Left hindlimb (tissue), 1 donor: Measurements from ENCODE around the gene HAPSTR1.
"Not testable (repeated sequence)": the region's sequence is repeated elsewhere in the genome, so short reads cannot be mapped to it uniquely, and the experiment has no call there.

Experiments used
- DNase-seq: peaks from one replicate; pipeline ENCODE4 v3.0.0-alpha.2; 2018

The HAPSTR1 gene

GRCh38 chr16:9072806-9073341 lies 18.6 kb upstream of the HAPSTR1 start:
- no peak for DNase-seq

- DNase-seq = no peak
These were observed 16.0 kb upstream of the HAPSTR1 start for GRCh38 chr16:9075299-9076071.

DNA sequence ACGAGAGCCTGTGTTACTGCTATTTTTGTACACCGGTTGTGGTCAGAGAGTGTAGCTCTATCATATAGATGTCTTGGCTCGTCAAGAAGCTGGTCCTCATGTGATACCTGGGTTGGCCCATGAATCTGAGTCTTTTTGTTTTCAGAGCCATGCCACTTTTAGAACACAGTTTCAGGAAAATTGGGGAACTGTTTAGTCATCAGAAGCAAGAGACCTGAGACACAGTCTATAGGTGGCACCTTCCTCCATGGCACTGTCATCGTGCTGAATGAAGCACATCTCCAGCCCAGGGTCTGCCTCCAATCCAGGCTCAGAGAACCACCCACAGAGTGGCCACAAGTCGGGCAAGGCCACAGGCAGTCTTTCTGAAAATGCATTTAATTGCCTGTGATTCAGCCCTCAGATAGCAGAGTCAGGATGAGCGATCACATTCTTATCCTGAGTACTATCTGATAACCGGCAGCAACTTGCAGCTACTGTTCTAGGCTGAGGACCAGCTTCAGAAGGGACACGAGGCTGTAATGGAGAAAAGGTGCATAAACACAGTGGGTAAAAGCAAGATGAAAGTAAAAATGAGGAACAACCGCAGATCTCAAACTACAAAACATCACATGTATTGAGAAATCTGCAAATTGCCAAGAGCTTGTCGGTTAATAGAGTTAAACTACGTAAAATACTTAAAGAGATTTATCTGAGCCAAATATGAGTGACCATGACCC lies 14.2 kb upstream of the HAPSTR1 start:
- no peak for DNase-seq

DNA sequence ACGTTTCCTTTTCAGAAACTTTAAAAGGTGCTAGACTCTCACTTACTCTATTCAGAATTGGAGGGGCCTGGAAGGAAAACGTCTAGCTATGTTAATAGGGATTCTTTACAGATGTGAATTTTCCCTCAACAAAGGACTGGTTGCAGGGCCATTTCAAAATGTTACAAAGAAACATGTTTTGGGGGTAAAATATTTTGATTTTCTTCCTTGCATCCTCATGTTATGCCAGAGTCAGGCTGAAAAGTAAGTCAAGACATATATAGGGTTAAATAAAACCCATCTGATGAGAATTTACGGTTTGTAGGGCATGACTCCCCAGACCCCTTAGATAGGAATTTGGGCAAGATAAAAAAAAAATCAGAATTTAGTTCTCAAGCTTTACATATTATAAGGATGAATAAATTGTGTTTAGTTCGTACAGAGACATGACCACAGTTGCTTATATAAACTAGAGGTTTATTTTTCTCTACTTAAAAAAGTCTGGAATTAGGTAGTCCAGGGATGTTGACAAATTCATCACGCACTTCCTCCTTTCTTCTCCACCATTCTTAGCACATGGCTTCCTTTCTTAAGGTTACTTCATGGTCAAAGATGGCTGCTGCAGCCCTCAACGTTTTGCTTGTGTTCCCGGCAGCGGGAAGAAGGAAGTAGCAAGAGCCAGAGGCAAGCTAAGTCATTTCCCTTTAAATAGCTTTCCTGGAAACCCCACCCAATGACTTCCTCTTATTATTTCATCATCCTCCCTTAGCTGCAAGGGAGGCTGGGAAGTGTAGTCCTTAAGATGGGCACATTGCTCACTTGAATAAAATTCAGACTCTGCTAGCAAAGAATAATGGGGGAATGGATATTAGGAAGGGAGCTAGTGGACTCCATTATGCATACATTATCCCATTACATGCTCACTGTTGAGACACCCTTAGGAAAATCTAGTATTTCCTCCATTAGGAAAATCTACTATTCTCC lies 12.7 kb upstream of the HAPSTR1 start:
- not testable (repeated sequence) for DNase-seq

DNA sequence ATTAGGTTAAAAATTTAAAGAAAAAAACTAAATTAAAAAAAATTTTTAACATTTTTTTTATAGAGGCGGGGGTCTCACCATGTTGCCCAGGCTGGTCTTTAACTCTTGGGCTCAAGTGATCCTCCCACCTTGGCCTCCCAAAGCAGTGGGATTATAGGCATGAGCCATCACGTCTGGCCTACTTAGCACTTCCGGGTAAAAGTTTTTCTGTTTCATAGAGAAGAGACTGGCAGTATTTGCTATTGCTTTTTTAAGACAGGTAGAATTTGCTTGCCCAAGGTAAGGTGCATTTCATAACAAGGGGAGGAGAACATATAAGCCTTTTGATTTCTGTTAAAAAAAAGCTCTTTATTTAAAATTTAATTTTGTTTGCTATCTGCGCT lies 12.0 kb upstream of the HAPSTR1 start:
- DNase-seq = no peak

GRCh38 chr16:9081158-9081557 lies 10.3 kb upstream of the HAPSTR1 start:
- DNase-seq = no peak

DNA sequence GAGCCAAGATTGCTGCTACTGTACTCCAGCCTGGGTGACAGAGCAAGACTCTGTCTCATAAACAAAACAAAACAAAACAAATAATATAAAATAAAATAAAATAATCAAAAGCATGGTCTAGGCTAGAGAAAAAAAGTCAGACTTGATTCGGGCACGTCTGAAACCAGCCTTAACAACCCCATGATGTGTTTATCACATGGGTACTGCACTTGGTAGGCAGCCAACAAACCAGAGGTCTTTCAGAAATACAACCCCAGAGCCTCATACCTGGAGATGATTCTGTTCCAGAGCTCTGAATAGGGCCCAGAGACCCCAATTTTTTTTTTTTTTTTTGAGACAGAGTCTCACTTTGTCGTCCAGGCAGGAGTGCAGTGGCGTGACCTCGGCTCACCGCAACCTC lies 9.6 kb upstream of the HAPSTR1 start:
- no peak for DNase-seq

DNA sequence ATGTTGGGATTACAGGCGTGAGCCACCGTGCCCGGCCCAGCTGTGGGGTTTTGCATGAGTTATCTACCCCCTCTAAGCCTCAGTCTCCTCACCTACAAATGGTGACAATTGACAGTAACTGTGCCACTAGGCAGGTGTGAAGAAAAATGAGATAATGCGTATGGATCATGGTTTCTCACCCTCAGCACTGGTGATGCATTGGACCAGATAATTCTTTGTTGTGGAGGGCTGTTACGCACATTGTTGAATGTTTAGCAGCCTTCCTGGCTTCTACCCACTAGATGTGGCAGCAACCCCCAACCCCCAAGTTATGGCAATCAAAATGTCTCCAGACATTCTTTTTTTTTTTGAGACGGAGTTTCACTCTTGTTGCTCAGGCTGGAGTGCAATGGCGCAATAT lies 9.0 kb upstream of the HAPSTR1 start:
- DNase-seq = no peak

GRCh38 chr16:9087733-9088132 lies 3.7 kb upstream of the HAPSTR1 start:
- DNase-seq = not testable (repeated sequence)

GRCh38 chr16:9088848-9089247 lies 2.6 kb upstream of the HAPSTR1 start:
- no peak for DNase-seq

DNA sequence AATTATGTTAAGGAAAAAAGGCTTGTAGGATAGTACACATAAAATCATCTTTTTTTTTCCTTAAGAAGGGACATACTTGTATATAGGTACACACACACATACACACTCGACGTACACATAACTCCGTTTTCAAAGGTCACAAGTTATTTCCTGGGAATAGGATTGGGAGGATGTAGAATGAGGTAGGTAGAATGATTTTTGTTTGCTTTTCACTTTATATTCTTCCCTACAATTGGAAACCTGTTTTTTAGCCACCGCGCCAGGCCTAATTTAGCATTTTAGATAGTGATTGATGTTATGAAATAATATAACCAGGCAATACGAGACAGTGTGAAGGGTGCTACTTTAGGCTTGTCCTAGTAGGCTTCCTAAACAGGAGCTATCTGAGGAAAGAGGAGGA lies 1.8 kb upstream of the HAPSTR1 start:
- no peak for DNase-seq

DNA sequence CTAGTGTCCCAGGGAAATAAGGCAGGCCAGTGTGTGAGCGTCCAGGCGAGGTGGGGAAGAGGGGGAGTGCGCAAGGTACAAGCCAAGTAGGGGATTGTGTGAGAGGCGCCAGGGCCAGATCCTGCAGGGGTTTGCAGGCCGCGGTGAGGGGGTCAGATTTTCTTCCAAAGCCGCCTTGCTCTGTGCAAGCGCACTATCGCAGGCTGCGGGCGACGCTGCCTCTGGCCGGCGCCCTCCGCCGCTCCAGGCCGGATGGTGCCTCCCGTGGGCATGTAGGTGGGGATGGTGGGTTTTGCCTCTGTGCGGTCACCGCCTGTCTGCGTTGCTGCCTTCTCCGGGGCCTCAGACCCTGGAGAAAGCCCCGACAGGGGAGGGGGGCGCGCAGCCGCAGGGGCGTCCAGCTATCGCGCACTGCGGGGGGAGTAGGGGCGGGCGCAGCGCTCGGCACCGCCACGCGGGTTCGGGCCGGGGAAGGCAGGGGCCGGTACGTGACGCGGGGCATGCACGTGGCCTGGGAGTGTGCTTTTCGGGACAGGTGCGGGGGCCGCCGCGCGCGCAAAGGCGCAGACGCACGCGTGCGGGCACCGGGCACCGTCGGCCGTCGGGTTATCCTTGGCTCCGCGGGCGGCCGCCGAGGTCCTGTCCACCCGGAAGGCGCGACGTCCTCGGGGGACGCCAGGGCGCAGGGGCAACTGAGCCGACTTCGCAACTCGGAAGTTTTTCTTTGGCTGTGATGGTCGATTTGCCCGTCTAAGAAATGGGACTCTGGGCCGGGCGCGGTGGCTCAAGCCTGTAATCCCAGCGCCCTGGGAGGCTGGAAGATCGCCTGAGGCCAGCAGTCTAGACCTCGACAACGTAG lies 1.1 kb upstream of the HAPSTR1 start:
- DNase-seq = peak; percentile 55

DNA sequence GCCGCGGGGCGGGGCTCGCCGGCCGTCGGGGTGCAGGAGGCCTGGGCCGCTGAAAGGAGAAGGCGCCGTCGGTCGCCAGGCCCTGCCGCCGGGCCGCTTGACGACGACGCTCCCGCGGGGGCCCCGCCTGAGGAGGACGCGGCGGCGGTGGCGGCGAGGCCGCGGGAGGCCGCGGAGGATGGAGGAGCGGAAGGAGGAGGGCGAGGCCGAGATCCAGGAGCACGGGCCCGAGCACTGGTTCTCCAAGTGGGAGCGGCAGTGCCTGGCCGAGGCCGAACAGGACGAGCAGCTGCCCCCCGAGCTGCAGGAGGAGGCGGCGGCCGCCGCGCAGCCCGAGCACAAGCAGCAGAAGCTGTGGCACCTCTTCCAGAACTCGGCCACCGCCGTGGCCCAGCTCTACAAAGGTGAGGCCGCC lies 430 bp downstream of the HAPSTR1 start:
- no peak for DNase-seq

- peak; percentile 64 for DNase-seq
These were observed 986 bp downstream of the HAPSTR1 start for GRCh38 chr16:9092282-9092977.

GRCh38 chr16:9092978-9093344 lies 1.5 kb downstream of the HAPSTR1 start:
- no peak for DNase-seq

DNA sequence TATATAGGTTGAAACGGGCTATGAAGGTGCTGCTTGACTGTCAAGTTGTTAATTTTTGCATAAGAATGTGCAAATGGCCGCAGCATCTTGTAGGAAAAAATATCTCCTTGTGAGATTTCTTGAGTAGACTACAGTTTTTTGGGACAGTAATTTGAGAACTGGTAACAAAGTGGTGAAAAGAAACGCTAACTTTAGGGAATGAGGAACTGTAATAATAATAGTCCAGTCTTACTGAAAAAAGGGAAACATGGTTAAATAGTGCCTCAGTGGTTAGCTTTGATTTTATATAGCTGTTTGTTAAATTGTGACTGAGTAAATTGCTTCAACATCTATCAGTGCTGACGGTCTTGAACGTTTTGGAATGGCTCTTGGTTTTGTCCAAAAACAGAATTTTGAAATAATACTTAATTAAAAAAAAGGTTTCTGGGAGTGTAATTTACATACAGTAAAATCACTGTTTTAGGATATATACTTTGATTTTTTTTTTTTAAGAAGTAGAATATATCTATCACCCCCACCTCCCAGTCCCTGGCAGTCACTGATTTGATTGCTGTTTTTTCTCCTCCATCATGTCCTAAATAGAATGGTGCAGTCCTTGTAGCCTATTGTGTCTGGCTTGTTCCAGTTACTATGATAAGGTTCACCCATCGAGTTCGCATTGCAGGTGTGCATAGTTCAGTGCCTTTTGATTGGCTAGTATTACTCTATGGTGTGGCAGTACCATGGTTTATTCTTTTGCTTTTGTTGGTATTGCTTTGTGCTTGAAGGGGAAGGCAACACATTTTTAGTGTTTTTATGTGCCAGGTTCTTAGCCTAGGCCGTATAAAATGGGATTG lies 2.8 kb downstream of the HAPSTR1 start:
- DNase-seq = no peak

GRCh38 chr16:9095171-9095570 lies 3.7 kb downstream of the HAPSTR1 start:
- DNase-seq = no peak

GRCh38 chr16:9095656-9096397 lies 4.4 kb downstream of the HAPSTR1 start:
- DNase-seq = no peak

GRCh38 chr16:9096416-9096952 lies 5.0 kb downstream of the HAPSTR1 start:
- no peak for DNase-seq
